Heart right ventricle (tissue), 16 donors: ENCODE measurements around the gene ALMS1. TPM values are rescaled to one million over a fixed set of nuclear protein-coding genes. Genes with fewer than 3 reads are reported as not detected.

Experiments used
- ATAC-seq, 8 donors: fragments of 200-7000 bp; cut with Tn5 transposase; one replicate each; pipeline ENCODE4 v1.9.1; 2020; ENCODE audit warnings: mild to moderate bottlenecking in 8 of 8, moderate library complexity in 8 of 8, moderate number of reproducible peaks in 1 of 8
- DNase-seq, 2 donors: peaks; one replicate each; pipeline ENCODE4 v3.0.0-alpha.2; 2020
- H3K27ac ChIP-seq, 10 donors: fragments of 200-600 bp; sonication (generic) in 2 of 10; one replicate each; pipeline versions ENCODE4 v1.5.0 to v1.8.0; 2020 to 2022; ENCODE audit warnings: mild to moderate bottlenecking in 3 of 10
- H3K27me3 ChIP-seq, 7 donors: fragments of 200-600 bp; one replicate each; pipeline ENCODE4 v1.8.0; 2021 to 2022; ENCODE audit warnings: mild to moderate bottlenecking in 2 of 7
- H3K36me3 ChIP-seq, 9 donors: fragments of 200-600 bp; sonication (generic) in 1 of 9; one replicate each; pipeline versions ENCODE4 v1.5.0 to v1.8.0; 2020 to 2022; ENCODE audit warnings: mild to moderate bottlenecking in 2 of 9
- H3K4me1 ChIP-seq, 9 donors: fragments of 200-600 bp; sonication (generic) in 1 of 9; one replicate each; pipeline versions ENCODE4 v1.5.0 to v1.8.0; 2020 to 2022; ENCODE audit warnings: mild to moderate bottlenecking in 4 of 9
- H3K4me3 ChIP-seq, 10 donors: fragments of 200-600 bp; sonication (generic) in 2 of 10; one replicate each; pipeline versions ENCODE4 v1.5.0 to v1.8.0; 2020 to 2022; ENCODE audit warnings: mild to moderate bottlenecking in 7 of 10, moderate library complexity in 2 of 10
- H3K9me3 ChIP-seq, 11 donors: fragments of 200-600 bp in 10 of 11; sonication (generic) in 2 of 11; one replicate each; pipeline versions ENCODE4 v1.5.0 to v1.8.0; 2013 to 2022; ENCODE audit warnings: mild to moderate bottlenecking in 2 of 11, control low read depth in 1 of 11, moderate library complexity in 1 of 11
- WGBS, 2 donors: extraction: QIAGEN DNeasy Blood & Tissue Kit; methylation state at CpG; one replicate each; pipeline ENCODE4 v1.1.7; 2013; ENCODE audit warnings: inconsistent platforms in 1 of 2; 5-methylcytosine and 5-hydroxymethylcytosine counted together
- intact Hi-C, 10 donors: fragments of 100-400 bp; cut with DNase I; formaldehyde crosslinking; loops; one replicate each; pipeline versions ENCODE4 v1.11.1 to v1.14.2; 2022
- polyA plus RNA-seq, 2 donors: library from polyadenylated mRNA; stranded (reverse); fragments of 200-250 nt; gene quantifications; one replicate each; pipeline ENCODE4 v1.2.3, GENCODE V29; 2013
- total RNA-seq, 10 donors: library from RNA; stranded (reverse); fragmentation: NEBNext Ultra II Directional in 3 of 10; extraction: Animal tissue kit (Norgen Biotek cat#: 25700) in 3 of 10; gene quantifications; one replicate each; pipeline versions ENCODE4 v1.2.1 to v1.2.4, GENCODE V29; 2021 to 2023
- TF ChIP-seq, protein P1 (sequence below), 9 donors: fragments of 200-600 bp; sonication (generic) in 2 of 9; IDR thresholded peaks; one replicate each; pipeline versions ENCODE4 v1.5.0 to v1.8.0; 2021 to 2022; ENCODE audit warnings: antibody characterized with exemption in 9 of 9, mild to moderate bottlenecking in 5 of 9, moderate library complexity in 1 of 9
- donor health status: Arrhythmogenic right ventricular cardiomyopathy.
- donor health status: ischemic (EF 13 %, LVEDD 7.1; RV severe dilation, severe dysfunction).
- donor health status: healthy with polysubstance abuse.
- donor health status: DM: no; HTN: yes; CAD: no.
- donor health status: DM: no; HTN: no; CAD: no.
- donor health status: ischemic (EF 25% LVEDD 6.9; RV normal size, moderate dysfunction).
- donor health status: ischemic (EF 25% LVEDD 5.7; RV mildly dilated, moderate dysfunction).
- donor health status: healthy.
- donor health status: DM: yes; HTN: yes; CAD: no.
- donor health status: Ischemic cardiomyopathy.
- donor health status: ischemic (EF 35%, LVEDD 5.7; RV mildly dilated, moderate dysfunction).
- donor health status: nonischemic (EF 11% LVEDD 7.7; RV severe dilation, severe dysfunction).
- donor health status: DM: yes; HTN: yes; CAD: no.
- donor health status: PGD.
- donor health status: ischemic (EF 29% LVEDD 5.4; RV normal size, mild dysfunction).
- donor health status: nonischemic (EF 23%, LVEDD 6.1; RV moderate dilation, normal function).

The ALMS1 gene
- total and polyA plus RNA-seq, 12 donors, result 3.8 to 16.9 (median 9.7) TPM

DNA sequence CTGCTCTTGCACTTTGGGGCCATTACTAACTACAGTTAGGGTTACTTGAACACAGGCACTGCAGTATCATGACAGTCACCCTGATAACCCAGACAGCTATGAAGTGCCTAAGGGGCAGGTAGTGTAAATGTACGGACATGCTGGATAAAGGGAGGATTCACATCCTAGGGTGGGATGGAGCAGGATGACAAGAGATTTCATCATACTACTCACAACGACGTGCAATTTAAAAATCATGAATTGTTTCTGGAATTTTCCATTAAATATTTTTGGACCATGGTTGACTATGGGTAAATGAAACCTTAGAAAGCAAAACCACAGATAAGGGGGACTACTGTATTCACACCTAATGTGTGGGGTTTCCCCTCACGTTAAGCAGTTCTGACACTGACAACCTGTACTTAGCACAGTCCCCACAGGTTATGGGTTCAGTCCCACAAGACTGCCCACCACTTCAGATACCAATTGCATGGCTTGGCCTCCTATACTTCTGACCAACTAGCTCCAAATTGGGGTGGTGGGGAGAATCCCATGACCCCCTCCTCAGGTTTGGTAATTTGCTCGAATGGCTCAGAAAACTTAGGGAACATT, 180.7 kb downstream of the ALMS1 start:
- TF ChIP-seq, protein P1, sequence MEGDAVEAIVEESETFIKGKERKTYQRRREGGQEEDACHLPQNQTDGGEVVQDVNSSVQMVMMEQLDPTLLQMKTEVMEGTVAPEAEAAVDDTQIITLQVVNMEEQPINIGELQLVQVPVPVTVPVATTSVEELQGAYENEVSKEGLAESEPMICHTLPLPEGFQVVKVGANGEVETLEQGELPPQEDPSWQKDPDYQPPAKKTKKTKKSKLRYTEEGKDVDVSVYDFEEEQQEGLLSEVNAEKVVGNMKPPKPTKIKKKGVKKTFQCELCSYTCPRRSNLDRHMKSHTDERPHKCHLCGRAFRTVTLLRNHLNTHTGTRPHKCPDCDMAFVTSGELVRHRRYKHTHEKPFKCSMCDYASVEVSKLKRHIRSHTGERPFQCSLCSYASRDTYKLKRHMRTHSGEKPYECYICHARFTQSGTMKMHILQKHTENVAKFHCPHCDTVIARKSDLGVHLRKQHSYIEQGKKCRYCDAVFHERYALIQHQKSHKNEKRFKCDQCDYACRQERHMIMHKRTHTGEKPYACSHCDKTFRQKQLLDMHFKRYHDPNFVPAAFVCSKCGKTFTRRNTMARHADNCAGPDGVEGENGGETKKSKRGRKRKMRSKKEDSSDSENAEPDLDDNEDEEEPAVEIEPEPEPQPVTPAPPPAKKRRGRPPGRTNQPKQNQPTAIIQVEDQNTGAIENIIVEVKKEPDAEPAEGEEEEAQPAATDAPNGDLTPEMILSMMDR (IDR thresholded peaks at IDR 0.05), result no peak
- Histone ChIP-seq H3K36me3 (peaks cover 0 to 16% (median 0%) of the 10 kb centered on the region in 9 donors), H3K27ac (no peak overlapping the region), H3K4me1 (no peaks in the 10 kb centered on the region), H3K27me3 (no peaks in the 10 kb centered on the region), H3K9me3 (no peaks in the 10 kb centered on the region), H3K4me3 (no peak overlapping the region)
- WGBS, 2 donors, result 94 to 96% methylated on average over 5 of the region's 5 CpGs
- ATAC-seq (no peak), DNase-seq (no peak)
- intact Hi-C loops, result no loop called here

DNA sequence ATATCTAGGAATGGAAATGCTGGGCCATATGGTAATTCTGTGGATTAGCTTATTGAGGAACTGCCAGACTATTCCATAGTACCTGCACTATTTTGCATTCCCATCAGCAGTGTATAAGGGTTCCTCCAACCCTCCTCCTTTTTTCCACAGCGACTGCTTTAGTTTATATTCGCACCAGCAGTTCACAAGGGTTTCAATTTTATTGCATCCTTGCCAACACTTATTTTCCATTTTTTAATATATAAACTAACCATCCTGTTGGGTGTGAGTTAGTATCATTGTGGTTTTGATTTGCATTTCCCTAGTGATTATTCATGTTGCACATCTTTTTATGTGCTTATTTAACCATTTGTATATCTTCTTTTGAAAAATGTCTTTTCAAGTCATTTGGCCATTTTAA, 189.6 kb downstream of the ALMS1 start:
- no peak overlapping the region for H3K4me3 ChIP-seq
- H3K27me3 ChIP-seq, result no peaks in the 10 kb centered on the region
- 95 to 97% methylated on average over 2 of the region's 2 CpGs for WGBS, 2 donors
- H3K4me1 ChIP-seq, result no peaks in the 10 kb centered on the region
- DNase-seq (no peak), ATAC-seq (no peak)
- TF ChIP-seq, protein P1 (IDR thresholded peaks at IDR 0.05), result no peak
- peaks cover 0 to 41% (median 6%) of the 10 kb centered on the region in 9 donors for H3K36me3 ChIP-seq
- H3K27ac ChIP-seq, result no peak overlapping the region
- intact Hi-C loops, result no loop called here
- H3K9me3 ChIP-seq, result peaks cover 0 to 25% (median 0%) of the 10 kb centered on the region in 11 donors

DNA sequence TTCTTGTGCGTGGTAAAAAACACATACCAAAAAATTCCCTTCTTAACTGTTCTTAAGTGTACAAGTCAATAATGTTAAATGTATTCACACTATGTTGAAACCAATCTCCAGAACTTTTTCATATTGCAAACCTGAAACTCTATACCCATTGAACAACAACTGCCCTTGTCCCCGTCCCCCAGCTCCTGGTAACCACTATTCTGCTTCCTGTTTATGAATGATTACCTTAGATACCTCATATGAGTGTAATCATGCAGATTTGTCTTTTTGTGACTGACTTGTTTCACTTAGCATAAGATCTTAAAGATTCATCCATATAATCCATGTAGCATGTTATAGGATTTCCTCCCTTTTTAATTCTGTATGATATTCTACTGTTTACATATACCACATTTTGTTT, 196.7 kb downstream of the ALMS1 start:
- TF ChIP-seq, protein P1 (IDR thresholded peaks at IDR 0.05), result no peak
- peaks cover 0 to 32% (median 6%) of the 10 kb centered on the region in 9 donors for H3K36me3 ChIP-seq
- peaks cover 0 to 35% (median 0%) of the 10 kb centered on the region in 11 donors for H3K9me3 ChIP-seq
- H3K27me3 ChIP-seq, result no peaks in the 10 kb centered on the region
- no peak for DNase-seq
- H3K27ac ChIP-seq, result no peak overlapping the region
- no peak for ATAC-seq
- intact Hi-C loops, result no loop called here
- H3K4me1 ChIP-seq, result no peaks in the 10 kb centered on the region
- WGBS, 2 donors, result 92 to 93% methylated on average over 2 of the region's 2 CpGs
- no peak overlapping the region for H3K4me3 ChIP-seq

GRCh38 chr2:73588177-73588576, 202.5 kb downstream of the ALMS1 start:
- H3K36me3 ChIP-seq, result no peaks in the 10 kb centered on the region
- DNase-seq (no peak), ATAC-seq (peak in 1 of 8 donors; percentile 27)
- intact Hi-C loops, result no loop called here
- peaks cover 0 to 10% (median 0%) of the 10 kb centered on the region in 11 donors for H3K9me3 ChIP-seq
- TF ChIP-seq, protein P1 (IDR thresholded peaks at IDR 0.05), result no peak
- H3K27me3 ChIP-seq, result no peaks in the 10 kb centered on the region
- WGBS, 2 donors, result 42 to 45% methylated on average over 4 of the region's 4 CpGs
- peaks cover 0 to 7% (median 0%) of the 10 kb centered on the region in 9 donors for H3K4me1 ChIP-seq
- H3K4me3 ChIP-seq, result no peak overlapping the region
- no peak overlapping the region for H3K27ac ChIP-seq
